Natural killer cell treated with Interleukin-12 subunit alpha and Interleukin-12 subunit beta and Interleukin-15 and Interleukin-18, amount 100 ng/mL, for 72 hours (primary cell): Measurements from ENCODE around the gene IGSF23. TPM values are rescaled to one million over a fixed set of nuclear protein-coding genes. Genes with fewer than 3 reads are reported as not detected.
"Not testable (repeated sequence)": the region's sequence is repeated elsewhere in the genome, so short reads cannot be mapped to it uniquely, and the experiment has no call there.

Experiments used
- ATAC-seq, 2 donors: fragments of 150-1000 bp; cut with Tn5 transposase in 1 of 2; sonication (Bioruptor Pico), chemical (Tn5 transposase) in 1 of 2; 2 replicates each; pipeline ENCODE4 v1.10.0; 2021
- DNase-seq: peaks from one replicate; pipeline ENCODE4 v3.0.0; 2022; ENCODE audit warnings: low spot score
- H3K27ac Mint-ChIP-seq, 2 donors: 1 replicate in 1 of 2; 2 replicates in 1 of 2; pipeline ENCODE4 v1.8.0; 2022; ENCODE audit warnings: mixed read lengths in 2 of 2, mild to moderate bottlenecking in 1 of 2, moderate library complexity in 1 of 2
- H3K27me3 Mint-ChIP-seq, 2 donors: 1 replicate in 1 of 2; 2 replicates in 1 of 2; pipeline ENCODE4 v1.8.0; 2022; ENCODE audit warnings: mixed read lengths in 2 of 2
- H3K36me3 Mint-ChIP-seq: one replicate; pipeline ENCODE4 v1.8.0; 2022; ENCODE audit warnings: mixed read lengths
- H3K4me1 Mint-ChIP-seq, 2 donors: 1 replicate in 1 of 2; 2 replicates in 1 of 2; pipeline ENCODE4 v1.8.0; 2022; ENCODE audit warnings: low read depth in 2 of 2, mixed read lengths in 2 of 2, mild to moderate bottlenecking in 1 of 2
- H3K4me3 Mint-ChIP-seq: one replicate; pipeline ENCODE4 v1.8.0; 2022; ENCODE audit warnings: mixed read lengths
- H3K9me3 Mint-ChIP-seq: 2 replicates; pipeline ENCODE4 v1.8.0; 2022; ENCODE audit warnings: mixed read lengths
- total RNA-seq, 2 donors: library from RNA; stranded (reverse); gene quantifications; one replicate each; pipeline ENCODE4 v1.2.3, GENCODE V29; 2022

The IGSF23 gene
- total RNA-seq, 2 donors from 2014 or later, result not detected

DNA sequence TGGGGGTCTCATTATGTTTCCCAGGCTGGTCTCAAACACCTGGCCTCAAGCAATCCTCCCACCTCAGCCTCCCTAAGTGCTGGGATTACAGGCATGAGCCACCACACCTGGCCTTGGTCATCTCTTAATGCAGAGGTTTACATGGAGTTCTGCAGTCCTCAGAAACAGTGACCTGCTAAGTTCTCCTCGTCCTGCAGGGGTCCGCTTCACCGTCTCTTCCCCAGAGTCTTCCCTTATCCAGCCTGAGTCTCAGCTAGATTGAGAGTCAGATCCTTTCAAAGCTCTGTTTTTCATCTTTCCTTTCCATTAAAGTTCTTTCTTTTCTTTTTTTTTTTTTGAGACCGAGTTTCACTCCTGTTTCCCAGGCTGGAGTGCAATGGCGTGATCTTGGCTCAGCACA lies 2.9 kb upstream of the IGSF23 start:
- peaks cover 13 to 22% of the 10 kb centered on the region in 2 donors for H3K4me1 Mint-ChIP-seq
- DNase-seq, H3K36me3 Mint-ChIP-seq, H3K4me3 Mint-ChIP-seq, H3K27me3 Mint-ChIP-seq, H3K27ac Mint-ChIP-seq, H3K9me3 Mint-ChIP-seq, ATAC-seq: not testable (repeated sequence)

DNA sequence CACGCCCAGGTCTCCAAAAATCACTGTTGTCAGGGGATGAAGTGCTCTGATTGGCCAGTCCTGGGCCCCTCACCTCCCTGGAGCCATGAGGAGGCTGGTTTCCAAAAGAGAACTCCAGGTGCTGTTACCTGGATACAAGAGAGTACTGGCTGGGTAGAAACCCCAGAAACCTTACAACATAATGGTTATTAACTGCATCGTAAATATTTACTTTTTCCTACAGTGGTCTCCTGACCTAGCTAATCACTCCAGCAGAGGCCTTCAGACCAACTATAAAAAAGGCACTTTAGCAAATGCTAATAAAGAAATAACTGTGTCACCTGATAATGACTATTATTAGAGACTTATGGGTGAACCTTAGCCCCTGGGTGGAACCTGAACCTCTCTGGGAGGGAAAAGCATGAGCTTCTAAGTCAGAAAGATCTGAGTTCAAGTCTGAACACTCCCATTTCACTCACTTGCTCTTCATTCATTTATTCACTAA lies 1.5 kb upstream of the IGSF23 start:
- Mint-ChIP-seq H3K9me3 (no peaks in the 10 kb centered on the region), H3K36me3 (no peaks in the 10 kb centered on the region), H3K27me3 (no peaks in the 10 kb centered on the region), H3K4me1 (peaks cover 13 to 21% of the 10 kb centered on the region in 2 donors), H3K4me3 (no peak overlapping the region), H3K27ac (no peak overlapping the region)
- DNase-seq, result no peak
- no peak for ATAC-seq

DNA sequence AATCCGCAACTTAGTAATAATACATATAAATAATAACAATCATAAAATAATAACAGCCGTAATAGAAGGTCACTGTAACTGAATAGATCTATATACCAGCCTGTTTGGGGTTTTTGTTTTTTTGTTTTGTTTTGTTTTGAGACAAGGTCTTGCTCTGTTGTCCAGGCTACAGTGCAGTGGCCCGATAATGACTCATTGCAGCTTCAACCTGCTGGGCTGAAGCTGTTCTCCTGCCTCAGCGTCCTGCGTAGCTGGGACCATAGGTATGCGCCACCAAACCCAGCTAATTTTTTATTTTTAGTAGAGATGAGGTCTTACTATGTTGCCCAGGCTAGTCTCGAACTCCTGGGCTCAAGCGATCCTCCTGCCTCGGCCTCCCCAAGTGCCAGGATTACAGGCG lies 950 bp downstream of the IGSF23 start:
- Mint-ChIP-seq H3K9me3 (no peaks in the 10 kb centered on the region), H3K4me1 (peaks cover 0 to 2% of the 10 kb centered on the region in 2 donors), H3K4me3 (no peak overlapping the region), H3K36me3 (no peaks in the 10 kb centered on the region), H3K27ac (no peak overlapping the region), H3K27me3 (no peaks in the 10 kb centered on the region)
- no peak for DNase-seq
- ATAC-seq, result no peak

DNA sequence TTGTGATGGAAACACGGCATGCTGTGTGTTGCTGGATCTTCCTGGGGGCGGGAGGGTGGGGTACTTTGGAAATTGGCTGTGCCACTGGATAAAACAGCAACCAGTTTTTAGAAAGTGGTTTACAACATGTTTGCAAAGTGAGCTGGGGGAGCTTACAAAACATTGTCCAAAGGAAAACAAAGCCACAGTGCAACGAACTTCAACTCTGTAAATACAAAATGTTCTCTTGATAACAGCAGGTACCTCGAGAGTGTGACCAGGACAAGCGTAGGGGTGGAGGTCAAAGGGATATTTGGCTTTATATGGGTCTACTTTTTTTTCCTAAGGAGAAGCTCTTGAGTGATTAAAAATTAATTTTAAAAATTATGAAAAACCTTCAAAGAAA lies 2.5 kb downstream of the IGSF23 start:
- Mint-ChIP-seq H3K27ac (no peak overlapping the region), H3K27me3 (no peaks in the 10 kb centered on the region), H3K36me3 (no peaks in the 10 kb centered on the region), H3K4me1 (no peaks in the 10 kb centered on the region), H3K9me3 (no peaks in the 10 kb centered on the region), H3K4me3 (no peak overlapping the region)
- ATAC-seq (no peak), DNase-seq (no peak)

DNA sequence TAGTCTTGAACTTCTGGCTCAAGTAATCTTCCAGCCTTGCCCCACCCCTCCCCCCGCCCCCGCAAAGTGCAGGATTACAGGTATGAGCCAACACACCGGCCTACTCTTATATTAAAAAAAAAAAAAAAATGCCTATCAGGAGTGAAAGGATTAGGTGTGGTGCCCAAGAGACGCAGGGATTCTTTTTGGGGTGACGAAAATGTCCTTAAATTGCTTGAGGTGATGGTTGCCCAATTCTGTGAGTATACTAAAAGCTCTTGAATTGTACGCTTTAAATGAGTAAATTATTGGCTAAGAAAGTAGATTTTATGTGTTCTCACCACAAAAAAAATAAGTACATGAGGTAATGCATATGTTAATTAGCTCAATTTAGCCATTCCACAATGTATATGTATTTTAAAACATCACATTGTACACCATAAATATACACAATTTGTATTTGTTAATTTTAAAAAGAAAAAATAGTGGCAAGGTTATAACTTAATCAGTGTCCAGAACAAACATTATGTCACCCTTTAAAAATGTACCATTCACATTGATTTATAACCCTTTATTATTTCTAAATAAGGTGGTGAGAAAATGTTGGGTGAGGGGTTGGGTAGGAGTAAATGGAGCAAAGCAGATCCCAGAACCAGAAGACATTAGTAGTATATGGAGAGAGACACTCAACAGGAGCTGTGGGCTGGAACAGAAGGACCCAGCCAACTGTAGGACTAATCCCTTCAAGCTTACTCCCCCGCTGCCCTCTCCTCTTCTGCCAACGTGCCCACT lies 3.9 kb downstream of the IGSF23 start:
- H3K4me1 Mint-ChIP-seq, result no peaks in the 10 kb centered on the region

DNA sequence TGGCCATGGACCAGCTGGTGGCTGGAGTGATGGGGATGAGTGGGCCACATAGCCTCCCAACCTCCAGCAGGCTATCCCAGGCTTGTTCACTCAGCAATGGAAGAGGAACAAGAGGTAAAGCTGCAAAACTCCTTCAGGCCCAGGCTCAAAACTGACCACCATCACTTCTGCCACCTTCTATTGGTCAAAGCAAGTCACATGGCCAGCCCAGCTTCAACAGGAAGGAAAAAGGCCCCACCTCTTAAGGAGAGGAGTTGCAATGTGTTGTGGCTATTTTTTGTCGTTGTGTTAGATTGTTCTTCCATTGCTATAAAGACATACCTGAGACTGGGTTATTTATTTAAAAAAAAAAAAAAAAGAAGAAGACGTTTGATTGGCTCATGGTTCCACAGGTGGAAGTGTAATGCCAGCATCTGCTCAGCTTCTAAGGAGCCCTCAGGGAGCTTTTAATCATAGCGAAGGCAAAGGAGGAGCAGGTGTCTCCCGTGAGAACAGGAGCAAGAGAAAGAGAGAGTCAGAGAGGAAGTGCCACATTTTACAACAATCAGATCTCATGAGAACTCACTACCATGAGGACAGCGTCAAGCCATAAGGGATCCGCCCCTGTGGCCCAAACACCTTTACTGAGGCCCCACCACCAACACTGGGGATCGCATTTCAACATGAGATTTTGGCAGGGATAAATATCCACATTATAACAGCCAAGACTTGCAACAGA lies 5.4 kb downstream of the IGSF23 start:
- Mint-ChIP-seq H3K27me3 (peaks cover 0 to 1% of the 10 kb centered on the region in 2 donors), H3K4me1 (no peaks in the 10 kb centered on the region), H3K4me3 (no peak overlapping the region), H3K9me3 (no peaks in the 10 kb centered on the region), H3K36me3 (no peaks in the 10 kb centered on the region), H3K27ac (no peak overlapping the region)
- DNase-seq (no peak), ATAC-seq (no peak)

More for the DNA sequence above, 3.9 kb downstream of the IGSF23 start:
- no peak for DNase-seq
- Mint-ChIP-seq H3K27me3 (no peaks in the 10 kb centered on the region), H3K36me3 (no peaks in the 10 kb centered on the region), H3K9me3 (no peaks in the 10 kb centered on the region), H3K27ac (no peak overlapping the region), H3K4me3 (no peak overlapping the region)
- no peak for ATAC-seq

DNA sequence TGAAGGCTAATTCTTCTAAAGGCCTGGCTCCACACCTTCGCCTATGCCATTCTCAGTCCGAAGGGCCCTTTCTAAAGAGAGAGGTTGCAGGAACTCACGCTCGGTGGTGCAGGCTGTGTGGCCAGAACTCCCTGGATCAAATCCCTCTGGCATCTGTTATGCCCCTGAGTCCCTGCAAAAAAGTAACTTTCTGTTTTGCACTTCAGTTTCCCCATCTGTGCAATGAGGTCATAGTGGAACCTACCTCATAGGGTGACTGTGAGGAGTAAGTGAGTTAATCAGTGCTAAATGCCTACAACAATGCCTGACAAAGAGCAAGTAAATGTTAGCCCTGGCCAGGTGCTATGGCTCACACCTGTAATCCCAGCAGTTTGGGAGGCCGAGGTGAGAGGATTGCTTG lies 7.3 kb downstream of the IGSF23 start:
- Mint-ChIP-seq H3K27ac (no peak overlapping the region), H3K4me3 (no peak overlapping the region), H3K4me1 (no peaks in the 10 kb centered on the region), H3K9me3 (no peaks in the 10 kb centered on the region), H3K36me3 (no peaks in the 10 kb centered on the region), H3K27me3 (peaks cover 0 to 8% of the 10 kb centered on the region in 2 donors)
- DNase-seq, result no peak
- no peak for ATAC-seq

DNA sequence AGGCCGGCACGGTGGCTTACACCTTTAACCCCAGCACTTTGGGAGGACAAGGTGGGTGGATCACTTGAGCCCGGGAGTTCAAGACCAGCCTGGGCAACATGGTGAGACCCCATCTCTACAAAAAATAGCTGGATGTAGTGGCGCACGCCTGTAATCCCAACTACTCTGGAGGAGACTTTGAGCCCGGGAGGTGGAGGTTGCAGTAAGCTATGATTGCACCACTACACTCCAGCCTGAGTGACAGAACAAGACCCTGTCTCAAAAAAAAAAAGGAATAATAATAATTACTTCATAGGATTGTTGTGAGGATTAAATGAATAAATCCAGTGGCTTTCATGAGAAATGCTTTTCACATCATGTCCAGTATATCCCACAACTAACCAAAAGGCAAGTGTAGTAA lies 8.0 kb downstream of the IGSF23 start:
- ATAC-seq (no peak), DNase-seq (no peak)
- Mint-ChIP-seq H3K4me3 (no peak overlapping the region), H3K27ac (no peak overlapping the region), H3K36me3 (no peaks in the 10 kb centered on the region), H3K27me3 (peaks cover 0 to 8% of the 10 kb centered on the region in 2 donors), H3K9me3 (no peaks in the 10 kb centered on the region), H3K4me1 (no peaks in the 10 kb centered on the region)

DNA sequence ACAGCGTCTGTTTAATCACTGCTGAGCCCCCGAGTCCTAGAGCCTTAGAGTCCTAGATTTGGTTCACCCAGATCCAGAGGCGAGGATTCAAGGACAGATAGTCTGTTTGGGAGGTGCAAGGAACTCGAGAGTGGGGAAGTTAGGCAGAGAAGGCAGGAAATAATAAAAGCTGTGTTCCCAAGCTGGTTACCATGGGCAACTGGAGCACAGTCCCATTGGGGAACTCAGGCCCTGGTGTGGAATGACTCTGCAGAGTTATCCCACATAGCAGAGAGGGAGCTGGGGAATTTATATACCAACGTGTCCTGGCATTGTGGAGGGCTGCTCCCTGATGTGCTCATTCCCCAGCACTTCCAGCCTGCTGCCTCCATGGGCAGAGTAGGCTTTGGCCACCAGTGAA lies 9.7 kb downstream of the IGSF23 start:
- no peak for DNase-seq
- no peak for ATAC-seq
- Mint-ChIP-seq H3K27ac (no peak overlapping the region), H3K4me1 (no peaks in the 10 kb centered on the region), H3K9me3 (no peaks in the 10 kb centered on the region), H3K36me3 (no peaks in the 10 kb centered on the region), H3K27me3 (peaks cover 0 to 8% of the 10 kb centered on the region in 2 donors), H3K4me3 (no peak overlapping the region)

DNA sequence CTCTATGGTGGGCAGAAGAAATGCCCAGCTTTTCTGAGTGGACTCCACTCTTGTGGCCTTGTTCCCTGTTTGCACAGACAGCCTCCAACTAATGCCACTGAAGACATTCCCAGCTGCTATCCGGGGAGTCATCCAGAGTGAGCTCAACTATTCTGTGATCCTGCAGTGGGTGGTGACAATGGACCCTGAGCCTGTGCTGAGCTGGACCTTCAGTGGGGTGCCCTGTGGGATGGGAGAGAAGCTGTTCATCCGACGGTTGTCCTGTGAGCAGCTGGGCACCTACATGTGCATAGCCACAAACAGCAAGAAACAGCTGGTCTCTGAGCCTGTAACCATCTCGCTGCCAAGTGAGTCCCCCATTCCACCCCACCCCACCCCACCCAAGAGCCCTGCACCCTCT lies 10.3 kb downstream of the IGSF23 start:
- no peak overlapping the region for H3K4me3 Mint-ChIP-seq
- no peak overlapping the region for H3K27ac Mint-ChIP-seq
- peaks cover 0 to 8% of the 10 kb centered on the region in 2 donors for H3K27me3 Mint-ChIP-seq
- H3K9me3 Mint-ChIP-seq, result no peaks in the 10 kb centered on the region
- no peaks in the 10 kb centered on the region for H3K36me3 Mint-ChIP-seq
- H3K4me1 Mint-ChIP-seq, result no peaks in the 10 kb centered on the region
- ATAC-seq (no peak), DNase-seq (no peak)

DNA sequence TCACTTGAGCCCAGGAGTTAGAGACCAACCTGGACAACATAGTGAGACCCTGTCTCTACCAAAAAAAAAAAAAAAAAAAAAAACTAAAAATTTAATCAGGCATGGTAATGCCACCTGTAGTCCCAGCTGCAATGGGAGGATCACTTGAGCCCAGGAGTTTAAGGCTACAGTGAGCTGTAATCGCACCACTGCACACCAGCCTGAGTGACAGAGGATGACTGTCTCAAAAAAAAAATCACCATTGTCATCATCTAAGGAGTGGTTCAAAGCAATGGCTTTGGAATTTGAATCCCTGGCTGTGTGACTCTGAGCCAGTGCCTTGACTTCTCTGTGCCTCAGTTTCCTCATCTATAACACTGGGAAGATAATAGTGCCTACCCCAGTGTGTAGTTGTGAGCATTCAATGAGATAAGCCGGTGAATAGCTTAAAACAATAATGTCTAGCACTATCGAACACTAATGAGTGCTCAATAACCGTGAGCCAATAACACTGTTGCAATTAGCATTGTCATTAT lies 11.5 kb downstream of the IGSF23 start:
- no peaks in the 10 kb centered on the region for H3K36me3 Mint-ChIP-seq
- DNase-seq, result no peak
- H3K4me3 Mint-ChIP-seq, result no peak overlapping the region
- H3K27me3 Mint-ChIP-seq, result peaks cover 0 to 8% of the 10 kb centered on the region in 2 donors
- H3K27ac Mint-ChIP-seq, result no peak overlapping the region
- no peak for ATAC-seq
- H3K9me3 Mint-ChIP-seq, result no peaks in the 10 kb centered on the region
- no peaks in the 10 kb centered on the region for H3K4me1 Mint-ChIP-seq

DNA sequence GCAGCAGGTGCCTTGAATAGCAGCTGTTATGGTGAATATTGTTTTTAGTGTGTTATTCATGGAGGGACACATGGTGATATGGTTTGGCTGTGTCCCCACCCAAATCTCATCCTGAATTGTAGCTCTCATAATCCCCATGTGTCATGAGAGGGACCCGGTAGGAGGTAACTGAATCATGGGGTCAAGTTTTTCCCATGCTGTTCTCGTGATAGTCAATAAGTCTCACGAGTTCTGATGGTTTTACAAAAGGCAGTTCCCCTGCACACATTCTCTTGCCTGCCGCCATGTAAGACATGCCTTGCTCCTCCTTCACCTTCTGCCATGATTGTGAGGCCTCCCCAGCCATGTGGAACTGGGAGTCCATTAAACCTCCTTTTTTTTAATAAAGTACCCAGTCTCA lies 12.3 kb downstream of the IGSF23 start:
- not testable (repeated sequence) for H3K27me3 Mint-ChIP-seq, H3K4me3 Mint-ChIP-seq, ATAC-seq, H3K27ac Mint-ChIP-seq, H3K9me3 Mint-ChIP-seq, H3K4me1 Mint-ChIP-seq, DNase-seq, H3K36me3 Mint-ChIP-seq

DNA sequence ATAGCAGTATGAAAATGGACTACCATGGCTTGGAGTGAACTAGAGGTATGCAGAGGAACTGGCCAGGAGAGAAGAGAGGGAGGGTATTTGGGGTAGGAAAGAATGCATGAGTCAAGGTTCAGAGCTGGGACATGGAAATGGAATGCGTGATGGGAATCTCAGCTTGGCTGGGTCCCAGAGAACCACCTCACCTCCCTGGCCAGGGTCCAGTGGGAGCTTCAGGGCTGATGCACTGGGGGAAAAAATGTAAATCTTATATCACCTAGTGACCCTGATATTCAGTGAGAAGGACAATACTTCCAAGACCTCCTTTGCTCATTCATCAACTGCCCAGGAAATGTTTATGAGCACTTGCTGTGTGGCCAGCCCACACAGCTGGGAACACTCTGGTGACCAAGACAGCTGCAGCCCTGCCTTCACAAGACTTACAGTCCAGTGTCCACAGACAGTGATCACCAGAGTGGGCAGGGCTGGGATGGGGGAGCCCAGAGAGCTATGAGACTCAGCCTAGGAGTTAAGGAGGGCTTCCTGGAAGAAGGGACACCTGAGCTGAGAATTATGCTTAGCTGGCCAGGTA lies 12.8 kb downstream of the IGSF23 start:
- Mint-ChIP-seq H3K4me3 (no peak overlapping the region), H3K9me3 (no peaks in the 10 kb centered on the region), H3K27ac (no peak overlapping the region), H3K27me3 (peaks cover 0 to 8% of the 10 kb centered on the region in 2 donors), H3K36me3 (no peaks in the 10 kb centered on the region), H3K4me1 (no peaks in the 10 kb centered on the region)
- DNase-seq, result no peak
- no peak for ATAC-seq

DNA sequence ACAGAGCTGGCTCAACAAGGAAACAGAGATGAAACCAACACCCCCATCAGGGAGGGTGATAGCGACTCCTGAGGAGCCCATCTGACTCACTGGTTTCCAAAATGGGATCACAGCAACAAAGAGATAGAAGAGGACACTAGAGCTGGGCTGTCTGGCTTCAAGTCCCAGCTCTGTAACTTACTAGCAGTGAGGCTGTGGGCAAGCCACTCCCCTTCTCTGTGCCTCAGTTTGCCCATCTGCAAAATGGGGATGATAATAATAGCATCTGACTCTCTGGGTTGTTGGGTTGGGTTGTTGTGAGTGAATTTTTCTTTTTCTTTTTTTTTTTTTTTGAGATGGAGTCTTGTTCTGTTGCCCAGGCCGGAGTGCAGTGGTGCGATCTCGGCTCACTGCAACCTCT lies 14.3 kb downstream of the IGSF23 start:
- H3K27ac Mint-ChIP-seq, result no peak overlapping the region
- no peak for DNase-seq
- no peak overlapping the region for H3K4me3 Mint-ChIP-seq
- ATAC-seq, result no peak
- no peaks in the 10 kb centered on the region for H3K36me3 Mint-ChIP-seq
- no peaks in the 10 kb centered on the region for H3K4me1 Mint-ChIP-seq
- H3K27me3 Mint-ChIP-seq, result peaks cover 0 to 8% of the 10 kb centered on the region in 2 donors
- H3K9me3 Mint-ChIP-seq, result no peaks in the 10 kb centered on the region
